Panc1 (cell line): Measurements from ENCODE around the gene SEPTIN5.

Experiments used
- TF ChIP-seq, protein P1 (sequence below): fragments of 450-650 bp; IDR thresholded peaks from 2 replicates; pipeline ENCODE4 v1.5.1; 2017; ENCODE audit warnings: mild to moderate bottlenecking
- TF ChIP-seq, protein P2 (sequence below), 2 experiments: IDR thresholded peaks; 2 replicates each; pipeline ENCODE4 v1.6.1; 2011 to 2012; ENCODE audit warnings: low read depth in 2 of 2, control low read depth in 1 of 2, low read length in 1 of 2, mild to moderate bottlenecking in 1 of 2, moderate library complexity in 1 of 2; ENCODE audit not compliant: insufficient read depth in 1 of 2

DNA sequence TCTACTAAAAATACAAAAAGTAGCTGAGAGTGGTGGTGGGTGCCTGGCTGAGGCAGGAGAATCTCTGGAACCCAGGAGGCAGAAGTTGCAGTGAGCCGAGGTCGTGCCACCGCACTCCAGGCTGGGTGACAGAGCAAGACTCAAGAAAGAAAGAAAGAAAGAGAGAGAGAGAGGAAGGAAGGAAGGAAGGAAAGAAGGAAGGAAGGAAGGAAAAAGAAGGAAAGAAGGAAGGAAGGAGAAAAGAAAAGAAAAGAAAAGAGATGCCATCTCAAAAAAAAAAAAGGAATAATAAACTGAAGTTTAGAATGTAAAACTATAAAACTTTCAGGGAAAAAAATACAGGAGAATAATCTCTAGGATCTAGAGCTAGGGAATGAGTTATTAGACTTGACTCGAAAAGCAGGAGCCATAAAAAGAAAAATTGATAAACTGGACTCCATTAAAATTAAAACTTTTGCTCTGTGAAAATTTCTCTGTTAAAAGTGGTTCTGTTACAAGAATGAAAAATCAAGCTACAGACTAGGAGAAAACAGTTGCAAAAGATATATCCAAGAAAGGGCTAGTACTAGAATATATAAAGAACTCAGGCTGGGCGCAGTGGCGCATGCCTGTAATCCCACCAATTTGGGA is 13.4 kb upstream of the SEPTIN5 start:
- TF ChIP-seq, protein P1, sequence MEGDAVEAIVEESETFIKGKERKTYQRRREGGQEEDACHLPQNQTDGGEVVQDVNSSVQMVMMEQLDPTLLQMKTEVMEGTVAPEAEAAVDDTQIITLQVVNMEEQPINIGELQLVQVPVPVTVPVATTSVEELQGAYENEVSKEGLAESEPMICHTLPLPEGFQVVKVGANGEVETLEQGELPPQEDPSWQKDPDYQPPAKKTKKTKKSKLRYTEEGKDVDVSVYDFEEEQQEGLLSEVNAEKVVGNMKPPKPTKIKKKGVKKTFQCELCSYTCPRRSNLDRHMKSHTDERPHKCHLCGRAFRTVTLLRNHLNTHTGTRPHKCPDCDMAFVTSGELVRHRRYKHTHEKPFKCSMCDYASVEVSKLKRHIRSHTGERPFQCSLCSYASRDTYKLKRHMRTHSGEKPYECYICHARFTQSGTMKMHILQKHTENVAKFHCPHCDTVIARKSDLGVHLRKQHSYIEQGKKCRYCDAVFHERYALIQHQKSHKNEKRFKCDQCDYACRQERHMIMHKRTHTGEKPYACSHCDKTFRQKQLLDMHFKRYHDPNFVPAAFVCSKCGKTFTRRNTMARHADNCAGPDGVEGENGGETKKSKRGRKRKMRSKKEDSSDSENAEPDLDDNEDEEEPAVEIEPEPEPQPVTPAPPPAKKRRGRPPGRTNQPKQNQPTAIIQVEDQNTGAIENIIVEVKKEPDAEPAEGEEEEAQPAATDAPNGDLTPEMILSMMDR: no peak
- TF ChIP-seq, protein P2, sequence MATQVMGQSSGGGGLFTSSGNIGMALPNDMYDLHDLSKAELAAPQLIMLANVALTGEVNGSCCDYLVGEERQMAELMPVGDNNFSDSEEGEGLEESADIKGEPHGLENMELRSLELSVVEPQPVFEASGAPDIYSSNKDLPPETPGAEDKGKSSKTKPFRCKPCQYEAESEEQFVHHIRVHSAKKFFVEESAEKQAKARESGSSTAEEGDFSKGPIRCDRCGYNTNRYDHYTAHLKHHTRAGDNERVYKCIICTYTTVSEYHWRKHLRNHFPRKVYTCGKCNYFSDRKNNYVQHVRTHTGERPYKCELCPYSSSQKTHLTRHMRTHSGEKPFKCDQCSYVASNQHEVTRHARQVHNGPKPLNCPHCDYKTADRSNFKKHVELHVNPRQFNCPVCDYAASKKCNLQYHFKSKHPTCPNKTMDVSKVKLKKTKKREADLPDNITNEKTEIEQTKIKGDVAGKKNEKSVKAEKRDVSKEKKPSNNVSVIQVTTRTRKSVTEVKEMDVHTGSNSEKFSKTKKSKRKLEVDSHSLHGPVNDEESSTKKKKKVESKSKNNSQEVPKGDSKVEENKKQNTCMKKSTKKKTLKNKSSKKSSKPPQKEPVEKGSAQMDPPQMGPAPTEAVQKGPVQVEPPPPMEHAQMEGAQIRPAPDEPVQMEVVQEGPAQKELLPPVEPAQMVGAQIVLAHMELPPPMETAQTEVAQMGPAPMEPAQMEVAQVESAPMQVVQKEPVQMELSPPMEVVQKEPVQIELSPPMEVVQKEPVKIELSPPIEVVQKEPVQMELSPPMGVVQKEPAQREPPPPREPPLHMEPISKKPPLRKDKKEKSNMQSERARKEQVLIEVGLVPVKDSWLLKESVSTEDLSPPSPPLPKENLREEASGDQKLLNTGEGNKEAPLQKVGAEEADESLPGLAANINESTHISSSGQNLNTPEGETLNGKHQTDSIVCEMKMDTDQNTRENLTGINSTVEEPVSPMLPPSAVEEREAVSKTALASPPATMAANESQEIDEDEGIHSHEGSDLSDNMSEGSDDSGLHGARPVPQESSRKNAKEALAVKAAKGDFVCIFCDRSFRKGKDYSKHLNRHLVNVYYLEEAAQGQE (IDR thresholded peaks at IDR 0.05; ENCODE audit: insufficient read depth in 1 of 2, low read depth in 2 of 2, low read length in 1 of 2): no peak
